HG03175 (cell line): ENCODE results near the gene FAAH2.
"Not testable (repeated sequence)": the region's sequence is repeated elsewhere in the genome, so short reads cannot be mapped to it uniquely, and the experiment has no call there.

Experiments used
- ATAC-seq: cut with Tn5 transposase; IDR thresholded peaks from one replicate; pipeline ENCODE4 v1.9.1; 2021; ENCODE audit warnings: mild to moderate bottlenecking, moderate library complexity; ENCODE audit not compliant: unreplicated experiment

The FAAH2 gene

DNA sequence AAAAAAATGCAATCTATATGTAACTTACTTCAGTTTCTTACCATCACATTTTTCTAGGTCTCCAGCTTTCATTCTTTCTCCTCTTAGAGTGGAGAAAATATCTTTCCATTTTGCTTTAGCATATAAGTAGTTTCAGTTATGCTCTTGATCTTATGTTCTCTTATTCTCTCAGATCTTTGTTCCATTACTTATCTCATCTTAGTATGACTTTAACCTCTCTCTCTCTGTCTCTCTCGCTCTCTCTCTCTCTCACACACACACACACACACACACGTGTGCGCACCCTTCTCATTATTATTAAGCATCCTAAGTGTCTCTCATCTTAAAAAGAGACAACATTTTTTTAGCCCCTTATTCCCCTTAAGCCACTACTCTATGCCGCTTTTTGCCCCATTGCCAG lies 92.8 kb downstream of the FAAH2 start:
- ATAC-seq, result no peak

DNA sequence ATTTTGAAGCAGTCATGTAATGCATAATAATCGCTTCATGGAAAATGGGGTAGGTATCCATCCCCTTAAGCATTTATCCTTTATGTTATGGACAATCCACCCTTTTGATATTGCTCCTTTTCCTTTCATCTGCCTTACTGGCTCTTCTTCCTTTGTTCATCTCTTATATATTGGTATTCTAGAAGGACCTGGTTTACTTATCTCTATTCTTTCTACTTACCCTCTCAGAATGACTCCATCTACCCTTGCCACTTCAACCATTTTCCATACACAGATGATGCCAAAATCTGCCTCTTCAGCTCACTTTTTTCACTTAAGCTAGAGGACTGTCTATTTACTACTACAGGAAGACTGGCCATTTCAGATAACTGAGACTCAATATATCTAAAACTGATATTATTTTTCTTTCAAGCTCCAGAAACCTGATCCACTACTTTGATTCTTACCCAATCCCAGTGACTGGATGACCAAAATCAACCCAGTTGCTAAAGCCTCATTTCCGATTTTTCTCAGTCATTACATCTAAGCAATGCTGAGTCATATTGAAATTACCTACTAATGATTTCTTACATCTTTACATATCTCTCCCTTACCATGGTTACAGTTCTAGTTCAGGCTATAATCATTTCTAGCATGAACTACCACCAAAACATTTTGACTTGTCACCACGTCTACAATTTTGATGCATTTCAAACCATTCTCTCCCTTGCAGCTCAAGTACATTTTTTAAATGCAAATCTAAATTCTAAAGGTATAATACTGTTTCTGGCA lies 93.7 kb downstream of the FAAH2 start:
- ATAC-seq, result peak; percentile 70

DNA sequence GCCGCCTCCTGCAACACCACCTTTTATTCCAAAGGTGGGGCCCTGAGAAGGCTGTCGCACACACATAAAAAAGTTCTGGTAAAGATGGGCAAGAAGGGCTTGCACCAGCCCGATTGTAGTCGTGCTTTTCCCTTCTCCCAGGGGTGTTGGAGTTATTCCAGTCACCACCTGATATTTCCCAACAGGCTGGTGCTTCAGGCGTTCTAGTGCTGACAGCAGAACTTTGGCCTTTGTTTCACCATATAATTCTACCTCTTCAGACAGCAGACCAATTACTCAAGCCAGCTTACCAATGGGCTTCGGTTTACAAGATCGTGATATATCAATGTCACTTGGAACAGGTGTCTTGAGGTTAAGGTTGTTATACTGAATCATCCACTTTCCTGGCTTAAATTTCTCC lies 107.7 kb downstream of the FAAH2 start:
- ATAC-seq, result not testable (repeated sequence)

DNA sequence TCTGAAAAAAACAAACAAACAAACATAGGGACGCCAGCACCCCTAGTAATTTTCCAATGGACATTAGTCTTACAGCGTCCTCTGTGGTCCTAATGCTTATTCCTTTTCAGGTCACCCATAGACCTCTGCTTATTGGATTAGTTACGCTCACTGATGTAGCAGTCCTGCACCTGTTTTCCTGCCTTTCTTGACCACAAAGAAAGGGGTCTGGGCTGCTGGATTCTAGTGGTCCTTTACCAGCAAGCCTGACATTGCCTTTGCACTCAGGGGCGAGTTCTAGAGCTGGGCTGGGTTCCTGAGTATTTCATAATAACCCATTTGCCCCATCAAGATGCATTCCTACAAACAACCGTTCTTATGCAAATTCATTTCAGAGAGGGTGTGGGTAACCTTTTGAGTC lies 116.7 kb downstream of the FAAH2 start:
- ATAC-seq, result not testable (repeated sequence)

DNA sequence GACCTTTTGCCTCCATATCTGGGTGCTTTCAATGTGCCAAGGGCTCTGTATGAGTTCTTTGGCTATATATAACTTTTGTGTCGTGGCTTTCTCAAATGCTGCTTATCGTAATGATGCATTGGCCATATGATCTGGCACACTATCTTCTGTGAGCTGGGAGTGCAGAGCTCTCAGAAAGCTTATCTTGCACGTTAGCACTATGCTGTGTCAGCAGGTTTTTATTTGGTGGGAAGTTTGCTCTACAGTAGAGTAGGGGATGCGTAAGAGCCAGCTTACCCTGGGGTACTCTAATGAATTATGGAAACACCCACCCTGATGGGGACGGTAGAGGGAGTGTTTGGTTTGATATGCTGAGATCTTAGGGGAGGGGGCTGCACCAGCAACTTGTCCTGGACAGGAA lies 119.6 kb downstream of the FAAH2 start:
- ATAC-seq, result no peak

DNA sequence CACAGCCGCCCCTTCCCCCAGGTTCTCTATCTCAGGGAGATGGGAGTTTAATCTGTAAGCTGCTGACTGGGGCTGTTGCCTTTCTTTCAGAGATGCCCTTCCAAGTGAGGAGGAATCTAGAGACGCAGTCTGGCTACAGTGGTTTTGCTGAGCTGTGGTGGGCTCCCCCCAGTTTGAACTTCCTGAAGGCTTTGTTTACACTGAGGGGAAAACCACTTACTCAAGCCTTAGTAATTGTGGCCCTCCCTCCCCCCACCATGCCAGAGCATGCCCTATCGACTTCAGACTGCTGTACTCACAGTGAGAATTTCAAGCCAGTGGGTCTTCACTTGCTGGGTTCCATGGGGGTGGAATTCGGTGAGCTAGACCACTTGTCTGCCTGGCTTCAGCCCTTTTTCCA lies 131.3 kb downstream of the FAAH2 start:
- no peak for ATAC-seq

DNA sequence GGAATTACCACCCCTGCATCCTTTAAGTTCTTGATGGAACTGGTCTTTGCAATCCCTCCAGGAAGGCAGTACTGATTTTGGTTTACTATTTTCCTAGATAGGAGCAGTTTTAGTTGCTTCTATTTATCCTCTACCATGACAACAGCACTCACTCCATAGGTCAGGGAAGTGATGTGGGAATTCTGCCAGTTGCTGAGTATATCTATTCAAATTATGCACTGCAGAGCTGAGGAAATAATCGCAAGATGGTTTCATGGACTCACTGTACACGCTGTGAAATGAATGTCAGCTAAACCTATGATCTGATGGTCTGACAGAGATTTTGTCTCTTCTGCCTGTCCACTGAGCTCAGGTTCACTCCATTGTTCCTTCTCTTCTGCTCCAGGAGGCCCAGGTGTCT lies 135.8 kb downstream of the FAAH2 start:
- ATAC-seq, result no peak

DNA sequence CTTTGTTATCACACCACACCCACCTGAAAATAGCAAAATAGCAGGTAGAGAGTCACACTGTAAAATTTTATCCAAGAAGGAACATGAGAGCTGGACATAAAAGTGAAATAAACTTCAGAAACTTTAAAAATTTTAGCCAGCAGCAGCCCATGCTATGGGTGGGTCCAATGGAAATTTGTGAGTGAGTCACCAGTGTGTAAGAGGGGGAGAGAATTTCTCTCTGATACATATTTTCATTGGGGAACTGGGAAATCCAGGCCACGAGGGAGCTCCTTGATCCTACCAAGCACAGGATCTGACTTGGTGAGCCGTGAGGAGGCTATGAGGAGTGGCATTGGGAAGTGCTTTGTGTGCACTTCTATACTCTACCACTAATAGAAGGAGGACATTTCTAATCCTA lies 136.3 kb downstream of the FAAH2 start:
- ATAC-seq, result no peak

DNA sequence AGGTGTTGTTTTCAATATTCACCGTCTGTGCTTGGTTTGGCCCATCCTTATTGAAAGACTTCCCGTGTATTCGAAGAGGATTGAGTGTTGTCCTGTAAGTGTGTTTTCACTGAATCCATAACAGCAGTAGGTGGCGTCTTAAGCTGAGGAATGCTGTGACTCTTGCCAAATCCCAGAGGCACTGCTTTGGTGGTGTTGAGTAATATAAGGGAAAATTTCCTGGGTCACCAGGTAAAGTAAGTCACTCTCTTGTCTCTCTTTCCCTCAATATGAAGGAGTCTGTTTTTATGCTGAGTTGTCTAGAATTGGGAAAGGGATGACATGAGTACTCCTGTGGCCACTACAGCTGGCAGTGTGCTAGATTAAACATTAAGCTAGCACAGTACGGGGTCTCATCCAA lies 158.6 kb downstream of the FAAH2 start:
- no peak for ATAC-seq

DNA sequence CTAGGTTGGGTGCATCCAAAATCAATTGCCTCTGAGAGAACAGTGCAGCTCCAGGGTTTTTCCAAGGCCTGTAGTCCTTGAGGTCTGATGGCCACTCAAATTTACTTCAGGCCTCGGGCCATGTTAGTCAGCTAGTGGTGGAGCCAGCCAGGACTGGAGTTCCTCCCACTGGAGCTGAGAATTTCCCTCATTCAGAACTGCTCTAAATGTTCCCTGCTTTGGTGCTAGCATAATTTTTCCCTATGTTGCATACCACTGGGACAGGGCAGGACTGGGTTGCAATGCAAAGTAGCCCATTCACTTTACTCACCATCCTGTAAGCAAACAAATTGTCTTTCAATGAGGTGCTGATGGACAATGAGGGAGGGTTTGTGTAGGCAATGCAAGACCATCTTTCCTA lies 159.3 kb downstream of the FAAH2 start:
- no peak for ATAC-seq

DNA sequence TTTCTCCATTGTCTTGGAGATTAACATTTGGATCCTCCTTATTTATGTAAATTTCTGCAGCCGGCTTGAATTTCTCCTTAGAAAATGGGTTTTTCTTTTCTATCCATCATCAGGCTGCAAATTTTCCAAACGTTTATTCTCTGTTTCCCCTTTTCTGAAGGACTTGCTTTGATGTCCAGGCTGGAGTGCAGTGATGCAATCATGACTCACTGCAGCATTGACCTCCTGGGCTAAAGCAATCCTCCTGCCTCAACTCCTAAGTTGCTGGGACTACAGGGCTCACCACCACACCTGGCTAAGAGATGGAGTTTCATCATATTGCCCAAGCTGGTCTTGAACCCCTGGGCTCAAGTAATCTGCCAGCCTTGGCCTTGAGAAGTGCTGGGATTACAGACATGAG lies 161.3 kb downstream of the FAAH2 start:
- ATAC-seq, result no peak

DNA sequence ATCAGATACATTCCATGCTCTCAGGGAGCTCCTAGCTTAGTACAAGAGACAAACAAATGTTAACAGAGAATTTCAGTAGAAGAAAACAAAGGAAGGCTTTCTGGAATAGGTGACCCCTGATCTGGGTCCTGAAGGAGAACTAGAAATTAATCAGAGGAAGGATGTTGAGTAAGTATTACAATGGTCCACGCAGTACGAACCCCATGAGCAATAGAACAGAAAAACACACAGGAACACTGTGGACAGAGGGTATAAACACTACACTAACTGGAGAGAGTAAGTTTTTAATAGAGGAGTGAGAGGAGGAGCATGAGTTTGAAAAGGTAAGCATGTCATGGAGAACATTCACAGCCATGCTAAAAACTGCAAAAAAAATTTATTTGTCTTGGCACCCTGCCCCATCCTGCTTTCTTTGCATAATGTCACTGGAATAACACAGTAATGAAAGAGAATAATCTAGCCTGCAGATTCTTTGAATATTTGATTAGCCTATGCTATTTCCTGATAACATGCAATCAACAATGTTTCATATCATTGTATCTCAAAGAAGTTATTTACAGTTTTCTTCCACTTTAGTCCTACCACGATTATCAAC lies 165.0 kb downstream of the FAAH2 start:
- no peak for ATAC-seq

DNA sequence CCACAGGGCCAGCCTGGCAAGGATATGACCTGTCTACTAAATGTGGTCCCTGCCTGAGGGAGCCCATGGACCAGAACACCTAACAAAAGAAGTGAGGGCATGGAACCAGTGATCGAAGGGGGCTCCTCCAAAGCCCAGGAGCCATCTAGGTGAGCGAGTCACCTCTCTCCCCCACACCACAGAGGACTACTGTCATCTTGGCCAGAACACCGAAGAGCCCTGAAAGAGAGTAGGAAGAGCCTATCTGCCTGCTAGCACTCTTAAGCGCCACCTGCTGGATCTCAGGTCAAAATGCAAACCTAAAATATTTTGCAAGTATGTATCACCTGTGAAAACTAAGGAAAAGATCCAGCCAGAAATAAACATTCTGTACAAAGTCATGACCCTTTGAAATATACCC lies 167.4 kb downstream of the FAAH2 start:
- peak; percentile 69 for ATAC-seq

DNA sequence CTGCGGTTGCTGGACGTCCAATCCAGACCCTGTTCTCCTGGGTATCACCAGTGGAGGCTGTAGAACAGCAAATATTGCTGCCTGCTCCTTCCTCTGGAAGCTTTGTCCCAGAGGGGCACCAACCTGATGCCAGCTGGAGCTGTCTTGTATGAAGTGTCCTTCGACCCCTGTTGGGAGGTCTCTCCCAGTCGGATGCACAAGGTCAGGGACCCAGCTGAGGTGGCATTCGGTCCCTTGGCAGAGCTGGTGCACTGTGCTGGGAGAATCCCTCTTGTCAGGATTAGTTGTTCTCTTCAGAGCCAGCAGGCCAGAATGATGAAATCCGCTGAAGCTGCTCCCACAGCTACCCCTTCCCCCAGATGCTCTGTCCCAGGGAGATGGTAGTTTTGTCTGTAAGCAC lies 195.0 kb downstream of the FAAH2 start:
- ATAC-seq, result no peak

DNA sequence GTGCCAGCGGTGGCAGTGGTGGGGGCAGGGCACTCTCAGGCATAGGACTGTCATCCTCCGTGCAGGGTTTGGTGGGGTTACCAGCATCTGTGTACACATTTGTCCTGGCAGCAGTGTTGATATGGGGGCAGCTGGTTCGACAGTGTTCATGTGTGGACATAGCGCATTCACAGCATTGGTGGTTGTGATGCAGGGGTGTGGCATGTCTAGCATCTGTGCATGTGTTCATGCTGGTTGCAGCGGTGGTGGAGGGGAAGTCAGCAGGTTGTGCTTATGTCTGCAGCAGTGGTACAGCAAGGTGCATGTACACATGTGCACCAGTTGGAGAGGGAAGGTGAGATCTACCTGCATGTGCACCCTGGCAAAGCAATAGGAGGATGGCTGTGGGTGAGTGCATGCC lies 230.0 kb downstream of the FAAH2 start:
- ATAC-seq, result no peak

DNA sequence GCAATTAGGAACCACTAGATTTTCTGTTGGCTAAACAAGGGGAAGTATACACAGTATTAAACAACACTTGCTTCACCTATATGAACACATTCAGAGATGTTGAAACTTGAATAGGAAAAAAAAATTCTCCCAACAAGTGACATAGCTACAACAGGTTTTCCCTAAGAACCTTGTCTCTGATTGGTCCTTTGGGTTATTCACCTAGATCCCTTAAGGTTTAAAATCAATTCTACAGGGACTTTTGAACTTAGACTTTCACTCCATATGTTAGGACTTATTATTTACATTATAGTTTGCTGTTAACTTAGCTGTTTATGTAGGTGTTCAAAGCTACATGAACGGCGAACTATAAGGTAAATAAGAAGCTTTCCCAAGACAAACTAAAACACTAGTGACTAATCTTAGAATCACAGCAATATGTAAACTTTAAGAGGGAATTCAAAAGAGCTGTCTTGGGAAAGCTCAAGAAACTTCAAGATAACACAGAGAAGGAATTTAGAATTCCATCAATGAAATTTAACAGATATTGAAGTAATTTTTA lies 233.1 kb downstream of the FAAH2 start:
- ATAC-seq, result no peak

DNA sequence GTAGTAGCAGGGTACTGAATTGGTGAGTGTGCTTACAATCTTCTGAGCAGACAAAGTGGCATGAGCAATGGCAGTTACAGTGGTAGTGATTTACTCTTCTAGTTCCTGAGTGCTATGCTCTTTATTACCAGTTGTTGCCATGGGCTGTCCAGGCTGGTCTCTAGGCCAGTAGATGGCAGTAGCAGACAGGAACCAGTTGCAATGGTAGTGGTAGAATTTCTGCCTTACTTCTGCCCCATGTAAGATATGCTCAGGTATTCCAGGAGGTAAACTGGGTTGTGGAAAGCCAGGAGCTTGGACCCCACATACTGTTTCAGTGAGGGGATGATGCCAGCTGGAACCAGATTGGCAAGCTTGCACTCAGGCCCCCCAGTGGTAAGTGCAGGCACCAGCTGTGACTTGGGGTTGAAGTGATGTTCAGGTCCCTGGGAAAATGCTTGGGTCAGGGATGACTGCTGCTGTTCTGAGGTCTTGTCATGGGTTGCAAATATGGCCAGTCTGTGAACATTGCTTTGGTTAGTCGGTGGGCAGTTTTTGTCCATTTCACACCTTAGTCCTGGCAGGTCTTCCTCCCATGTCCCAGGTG lies 242.3 kb downstream of the FAAH2 start:
- ATAC-seq, result no peak
